Right lung (tissue), 5 donors: ENCODE measurements around the gene TBC1D24. TPM values are rescaled to one million over a fixed set of nuclear protein-coding genes. Genes with fewer than 3 reads are reported as not detected.

Experiments
- DNase-seq, 2 donors: peaks; one replicate each; pipeline ENCODE4 v3.0.0-alpha.2; 2013
- polyA plus RNA-seq, 5 donors: library from polyadenylated mRNA; unstranded; fragments of 120-200 nt; gene quantifications; one replicate each; pipeline versions ENCODE4 v1.2.1 to v1.2.3, GENCODE V29; 2013; ENCODE audit warnings: inconsistent platforms in 1 of 5, low replicate concordance in 1 of 5; ENCODE audit not compliant: insufficient read length in 5 of 5, insufficient read depth in 1 of 5

TBC1D24 gene
- polyA plus RNA-seq, 5 donors = 11.6 to 20.5 (median 17.2) TPM

GRCh38 chr16:2480948-2481347, 6.0 kb downstream of the TBC1D24 start:
- no peak for DNase-seq

- DNase-seq = no peak
These were observed 6.7 kb downstream of the TBC1D24 start for GRCh38 chr16:2481676-2482075.

- no peak for DNase-seq
These were observed 7.3 kb downstream of the TBC1D24 start for GRCh38 chr16:2482249-2482648.

DNA sequence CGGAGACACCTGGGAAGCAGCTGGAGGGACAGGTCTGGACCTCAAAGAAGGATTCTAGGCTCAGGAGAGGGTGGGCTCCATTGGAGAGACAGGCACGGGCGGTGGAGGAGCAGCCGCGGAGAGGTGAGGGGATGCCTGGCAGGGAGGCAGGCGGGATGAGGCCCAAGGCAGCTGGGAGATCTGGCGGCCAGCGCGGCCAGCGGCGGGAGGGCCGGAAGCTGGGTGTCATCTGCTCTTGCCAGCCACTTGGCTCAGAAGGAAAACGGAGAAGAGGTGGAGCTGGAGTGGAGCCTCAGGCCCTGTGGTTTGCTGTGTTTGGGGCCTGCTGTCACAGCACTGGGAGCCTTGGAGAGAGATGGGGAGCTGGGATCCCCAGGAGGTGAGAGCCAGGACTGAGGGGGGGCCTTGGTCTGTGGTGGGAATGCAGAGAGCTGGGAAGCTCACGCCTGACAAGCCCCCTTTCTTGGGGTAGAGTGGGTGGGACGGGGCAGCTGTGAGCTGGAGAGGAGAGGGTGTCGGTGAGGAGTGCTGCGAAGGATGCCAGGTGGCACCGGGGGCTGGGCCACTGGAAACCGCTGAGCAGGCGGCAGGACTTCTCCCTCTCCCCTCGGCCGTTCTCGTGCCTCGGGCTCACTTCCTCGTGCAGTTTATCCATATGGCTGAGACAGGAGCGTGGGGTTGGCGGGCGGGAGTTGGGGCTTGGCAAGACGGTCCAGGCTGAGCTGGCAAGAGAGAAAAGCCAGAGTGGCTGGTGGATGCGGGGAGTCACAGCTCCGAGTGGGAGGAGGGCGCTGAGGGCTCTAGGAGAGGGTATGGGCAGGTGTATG, 8.0 kb downstream of the TBC1D24 start:
- no peak for DNase-seq

DNA sequence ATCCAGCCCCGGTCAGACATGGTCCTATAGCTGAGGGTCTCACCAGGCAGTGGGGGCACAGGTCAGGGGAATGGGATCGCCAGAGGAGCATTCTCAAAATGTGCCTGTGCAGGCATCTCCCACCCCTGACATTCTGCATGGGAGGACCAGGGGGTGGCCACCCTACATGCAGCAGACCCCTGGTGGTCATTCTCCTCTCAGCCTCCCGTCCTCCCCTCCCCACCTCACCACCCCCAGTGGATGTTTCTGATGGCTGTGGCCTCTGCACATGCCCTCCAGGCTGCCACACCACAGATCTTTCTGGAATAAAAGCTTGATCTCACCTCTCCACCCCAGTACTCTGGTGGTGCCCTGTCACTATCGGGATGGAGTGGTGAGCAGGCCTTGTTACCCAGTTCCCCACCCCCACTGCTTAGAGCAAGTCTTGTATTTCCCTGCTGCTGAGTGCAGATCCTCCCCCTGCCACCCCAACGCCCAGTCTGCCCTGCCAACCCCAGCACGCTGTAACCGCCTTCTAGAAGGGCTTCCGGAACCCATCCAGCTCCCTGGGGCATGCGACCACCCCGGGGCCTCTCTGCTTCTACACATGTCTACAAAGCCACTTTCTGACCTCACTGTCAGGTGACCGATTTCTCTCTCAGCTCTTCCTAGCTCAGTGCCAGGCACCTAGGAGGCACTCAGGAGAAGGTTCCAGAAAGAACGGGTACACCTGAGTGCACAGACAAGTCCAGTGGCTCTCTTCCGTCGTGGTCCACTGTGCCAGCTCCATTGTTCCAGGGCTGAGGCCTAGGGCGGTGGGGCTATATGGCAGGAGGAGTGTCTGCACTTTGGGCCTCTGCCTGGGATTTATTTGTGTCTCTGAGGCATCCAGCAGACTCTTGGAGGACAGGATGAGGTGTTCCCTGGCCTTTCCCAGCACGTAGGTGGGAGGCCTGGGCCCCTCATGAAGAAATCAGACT, 9.3 kb downstream of the TBC1D24 start:
- DNase-seq = no peak

GRCh38 chr16:2484898-2485508, 10.1 kb downstream of the TBC1D24 start:
- DNase-seq = no peak

GRCh38 chr16:2485811-2486507, 11.0 kb downstream of the TBC1D24 start:
- no peak for DNase-seq

DNA sequence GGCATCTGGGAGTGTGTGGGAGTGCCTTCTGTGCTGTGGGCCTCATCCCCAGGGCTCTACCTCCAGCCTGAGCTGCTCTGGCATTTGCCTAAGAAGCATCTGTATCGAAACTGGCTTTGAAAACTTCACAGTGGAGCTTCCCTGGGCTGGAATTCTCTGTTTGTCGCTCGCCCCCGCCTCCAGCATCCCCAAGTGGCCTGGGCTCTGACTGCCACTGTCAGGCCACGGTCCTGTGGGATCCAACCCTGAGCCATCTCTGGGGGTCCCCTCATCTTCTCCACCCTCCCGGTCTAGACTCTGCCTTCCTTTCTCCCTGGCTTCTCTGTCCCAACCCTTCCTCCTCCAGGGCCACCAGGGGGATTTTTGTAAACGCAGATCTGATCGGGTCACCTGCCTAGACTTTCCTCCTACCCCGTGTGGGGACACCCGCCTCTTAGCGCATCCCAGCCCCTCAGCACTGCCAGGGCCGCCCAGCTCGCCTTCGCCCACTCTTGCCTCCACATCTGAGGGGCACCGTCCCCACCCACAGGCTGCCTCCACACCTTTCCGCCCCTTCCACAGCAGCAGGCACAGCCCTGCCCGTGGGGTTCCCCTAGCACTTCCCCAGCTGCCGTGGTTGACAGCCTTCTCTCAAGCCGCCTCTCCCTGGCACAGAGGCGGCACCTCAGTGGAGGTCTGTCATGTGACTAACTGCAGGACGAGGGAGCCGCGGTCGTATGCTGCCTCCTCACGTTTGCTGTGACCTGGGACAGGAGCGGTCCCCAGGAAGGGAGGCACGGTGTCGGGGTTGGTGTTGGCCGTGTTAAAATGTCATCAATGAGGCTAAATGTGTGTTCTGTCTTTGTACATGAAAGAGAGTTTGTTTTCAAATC, 12.0 kb downstream of the TBC1D24 start:
- DNase-seq = no peak

- DNase-seq = no peak
These were observed 12.6 kb downstream of the TBC1D24 start for GRCh38 chr16:2487517-2487842.

DNA sequence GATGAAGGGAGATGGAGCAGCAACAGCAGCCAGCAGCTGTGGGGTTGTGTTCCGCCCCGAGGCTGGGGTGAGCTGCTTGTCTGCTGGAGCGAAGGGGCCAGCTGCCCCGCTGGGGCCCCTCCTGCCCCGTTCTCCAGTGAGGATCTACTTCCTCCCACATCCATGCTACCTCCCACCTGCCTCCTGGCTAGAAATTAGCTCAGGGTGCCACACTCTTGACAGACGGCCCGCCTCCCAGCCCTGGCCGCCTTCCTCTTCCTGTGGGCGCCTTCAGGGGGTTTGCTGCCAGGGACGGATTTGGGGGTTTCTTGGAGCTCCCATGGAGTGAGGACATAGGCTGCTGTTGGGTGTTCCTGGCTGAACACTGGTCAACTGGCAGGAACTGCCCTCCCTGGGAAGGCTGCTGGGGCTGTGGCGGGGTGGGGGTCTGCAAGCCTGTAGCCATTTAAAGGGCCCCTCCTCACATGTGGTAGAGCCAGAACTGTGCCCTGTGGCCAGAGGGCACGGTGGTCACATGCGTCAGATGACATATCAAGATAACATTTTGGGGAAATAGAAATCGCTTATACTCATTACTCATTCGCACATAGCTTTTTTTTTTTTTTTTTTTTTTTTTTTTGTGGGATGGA, 13.1 kb downstream of the TBC1D24 start:
- DNase-seq = no peak

DNA sequence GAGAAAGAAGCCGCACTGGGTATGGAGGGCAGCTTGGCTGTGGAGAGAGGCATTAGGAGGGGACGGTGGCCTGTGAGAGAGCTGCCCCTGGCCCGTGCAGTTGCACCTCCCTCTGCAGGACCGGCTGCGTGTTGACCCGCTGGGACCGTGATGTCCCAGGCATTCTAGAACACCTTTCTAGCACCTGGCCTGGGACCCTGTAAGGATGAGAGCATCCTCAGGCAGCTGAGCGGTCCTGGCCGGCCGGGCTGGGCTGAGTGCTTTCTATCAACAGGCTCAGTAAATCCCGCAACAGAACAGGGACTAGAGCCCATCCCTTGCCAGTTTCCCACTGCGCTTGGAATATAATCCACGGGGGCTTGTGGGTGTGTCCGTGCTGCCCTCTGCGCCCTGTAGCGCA, 14.7 kb downstream of the TBC1D24 start:
- DNase-seq = no peak

GRCh38 chr16:2490190-2491105, 15.5 kb downstream of the TBC1D24 start:
- DNase-seq = no peak

- DNase-seq = no peak
These were observed 17.4 kb downstream of the TBC1D24 start for GRCh38 chr16:2492292-2492691.

DNA sequence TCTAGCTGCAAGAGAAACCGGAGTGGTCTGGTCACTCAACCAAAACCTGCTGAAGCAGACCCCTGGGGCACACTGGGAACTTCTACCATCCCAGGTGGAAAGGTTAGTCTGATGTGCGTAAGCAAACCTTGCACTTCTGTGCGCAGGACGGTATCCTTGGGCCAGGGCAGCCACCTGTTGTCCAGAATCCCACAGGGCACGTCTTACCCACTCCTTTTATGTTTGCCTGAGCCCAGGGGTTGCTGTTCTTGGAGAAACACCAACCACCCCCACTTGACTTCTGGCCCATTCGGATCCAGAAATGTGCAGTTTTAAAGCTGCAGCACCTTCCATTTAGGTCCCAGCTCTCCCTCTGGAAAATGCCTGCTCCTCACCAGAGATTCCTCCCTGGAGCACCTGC, 18.7 kb downstream of the TBC1D24 start:
- DNase-seq = no peak

- no peak for DNase-seq
These were observed 19.7 kb downstream of the TBC1D24 start for GRCh38 chr16:2494616-2495015.

DNA sequence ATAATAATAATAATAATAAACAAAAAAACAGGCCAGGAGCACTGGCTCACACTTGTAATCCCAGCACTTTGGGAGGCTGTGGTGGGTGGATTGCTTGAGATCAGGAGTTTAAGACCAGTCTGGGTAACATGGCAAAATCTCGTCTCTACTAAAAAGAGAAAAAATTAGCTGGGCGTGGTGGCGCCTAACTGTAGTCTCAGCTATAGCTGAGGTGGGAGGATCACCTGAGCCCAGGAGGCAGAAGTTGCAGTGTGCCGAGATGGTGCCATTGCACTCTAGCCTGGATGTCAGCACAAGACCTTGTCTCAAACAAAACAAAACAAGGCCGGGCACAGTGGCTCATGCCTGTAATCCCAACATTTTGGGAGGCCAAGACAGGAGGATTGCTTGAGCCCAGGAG, 20.1 kb downstream of the TBC1D24 start:
- no peak for DNase-seq

DNA sequence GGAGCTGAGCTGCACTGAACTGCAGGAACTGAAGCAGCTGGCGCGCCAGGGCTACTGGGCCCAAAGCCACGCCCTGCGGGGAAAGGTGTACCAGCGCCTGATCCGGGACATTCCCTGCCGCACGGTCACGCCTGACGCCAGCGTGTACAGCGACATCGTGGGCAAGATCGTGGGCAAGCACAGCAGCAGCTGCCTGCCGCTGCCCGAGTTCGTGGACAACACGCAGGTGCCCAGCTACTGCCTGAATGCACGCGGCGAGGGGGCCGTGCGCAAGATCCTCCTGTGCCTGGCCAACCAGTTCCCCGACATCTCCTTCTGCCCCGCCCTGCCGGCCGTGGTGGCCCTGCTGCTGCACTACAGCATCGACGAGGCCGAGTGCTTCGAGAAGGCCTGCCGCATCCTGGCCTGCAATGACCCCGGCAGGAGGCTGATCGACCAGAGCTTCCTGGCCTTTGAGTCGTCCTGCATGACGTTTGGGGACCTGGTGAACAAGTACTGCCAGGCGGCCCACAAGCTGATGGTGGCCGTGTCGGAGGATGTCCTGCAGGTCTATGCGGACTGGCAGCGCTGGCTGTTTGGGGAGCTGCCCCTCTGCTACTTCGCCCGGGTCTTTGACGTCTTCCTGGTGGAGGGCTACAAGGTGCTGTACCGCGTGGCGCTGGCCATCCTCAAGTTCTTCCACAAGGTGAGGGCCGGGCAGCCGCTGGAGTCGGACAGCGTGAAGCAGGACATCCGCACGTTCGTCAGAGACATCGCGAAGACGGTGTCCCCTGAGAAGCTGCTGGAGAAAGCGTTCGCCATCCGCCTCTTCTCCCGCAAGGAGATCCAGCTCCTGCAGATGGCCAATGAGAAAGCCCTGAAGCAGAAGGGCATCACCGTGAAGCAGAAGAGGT, 21.5 kb downstream of the TBC1D24 start:
- no peak for DNase-seq

GRCh38 chr16:2497116-2497630, 22.2 kb downstream of the TBC1D24 start:
- no peak for DNase-seq
